B cell (primary cell): ENCODE results near the gene FOLR1. TPM values are rescaled to one million over a fixed set of nuclear protein-coding genes. Genes with fewer than 3 reads are reported as not detected.

ENCODE experiments used
- ATAC-seq: fragments of 200-7000 bp; cut with Tn5 transposase; one replicate; pipeline ENCODE4 v1.10.0; 2021; ENCODE audit warnings: low read depth, mild to moderate bottlenecking, moderate number of reproducible peaks, moderate library complexity
- CTCF ChIA-PET: fragments of 350-600 bp; sonication (Branson Sonifier 250); formaldehyde crosslinking; loops from one replicate; lab custom pipeline; 2021; ENCODE audit warnings: antibody characterized with exemption, inconsistent platforms; lab: Charles Lee
- POLR2A ChIA-PET: fragments of 350-600 bp; sonication (Branson Sonifier 250); formaldehyde crosslinking; loops from one replicate; lab custom pipeline; 2021; ENCODE audit warnings: antibody characterized with exemption; lab: Charles Lee
- DNase-seq: peaks from one replicate; pipeline ENCODE4 v3.0.0; 2013
- H2AFZ ChIP-seq: 2 replicates; pipeline ENCODE4 v1.6.1; 2012; ENCODE audit warnings: mild to moderate bottlenecking, low read depth, low read length; ENCODE audit not compliant: insufficient read depth, poor library complexity, severe bottlenecking
- H3K27ac ChIP-seq, 2 donors: 1 replicate in 1 of 2; 2 replicates in 1 of 2; pipeline ENCODE4 v1.5.1; 2012 to 2013; ENCODE audit warnings: low read length in 2 of 2, mild to moderate bottlenecking in 2 of 2, moderate library complexity in 1 of 2
- H3K27me3 ChIP-seq, 4 experiments: fragments of 200-600 bp in 1 of 4; sonication (generic) in 1 of 4; replicated peaks in 1 of 4; 1 replicate in 2 of 4; 2 replicates in 2 of 4; pipeline versions ENCODE4 v1.6.1 to v1.7.0; 2013 to 2016; ENCODE audit warnings: low read length in 3 of 4, mild to moderate bottlenecking in 2 of 4, mixed read lengths in 1 of 4, moderate library complexity in 1 of 4; ENCODE audit not compliant: insufficient read depth in 4 of 4, control insufficient read depth in 3 of 4; ENCODE audit errors: control extremely low read depth in 1 of 4
- H3K36me3 ChIP-seq, 2 experiments: replicated peaks in 1 of 2; 1 replicate in 1 of 2; 2 replicates in 1 of 2; pipeline versions ENCODE4 v1.6.1 to v1.7.1; 2013; ENCODE audit warnings: low read length in 1 of 2; ENCODE audit not compliant: insufficient read depth in 2 of 2, control insufficient read depth in 1 of 2; ENCODE audit errors: control extremely low read depth in 1 of 2, extremely low read depth in 1 of 2
- H3K4me1 ChIP-seq, 2 donors: fragments of 200-600 bp in 1 of 2; sonication (generic) in 1 of 2; 1 replicate in 1 of 2; 2 replicates in 1 of 2; pipeline versions ENCODE4 v1.5.1 to v1.6.1; 2013 to 2017; ENCODE audit warnings: low read length in 2 of 2; ENCODE audit not compliant: control insufficient read depth in 2 of 2, insufficient read depth in 2 of 2
- H3K4me2 ChIP-seq: replicated peaks from 2 replicates; pipeline ENCODE3; 2012; ENCODE audit warnings: mild to moderate bottlenecking, low read depth, low read length; ENCODE audit not compliant: poor library complexity, severe bottlenecking
- H3K4me3 ChIP-seq, 5 experiments: fragments of 200-600 bp in 1 of 5; sonication (generic) in 1 of 5; 1 replicate in 3 of 5; 2 replicates in 2 of 5; pipeline versions ENCODE4 v1.5.1 to v1.7.0; 2011 to 2016; ENCODE audit warnings: low read length in 4 of 5, mild to moderate bottlenecking in 4 of 5, low read depth in 2 of 5, control low read depth in 1 of 5, moderate library complexity in 1 of 5; ENCODE audit not compliant: insufficient read depth in 1 of 5; ENCODE audit errors: control extremely low read depth in 1 of 5, extremely low read depth in 1 of 5
- H3K79me2 ChIP-seq: fragments of 200-600 bp; sonication (generic); one replicate; pipeline ENCODE4 v1.6.0; 2016; ENCODE audit warnings: low read length; ENCODE audit not compliant: control insufficient read depth, insufficient read depth
- H3K9ac ChIP-seq: fragments of 200-600 bp; sonication (generic); 2 replicates; pipeline ENCODE4 v1.6.1; 2017; ENCODE audit warnings: mild to moderate bottlenecking, low read length, moderate library complexity
- H3K9me3 ChIP-seq, 3 donors: one replicate each; pipeline versions ENCODE4 v1.6.1 to v1.7.1; 2013; ENCODE audit warnings: low read length in 2 of 3; ENCODE audit not compliant: control insufficient read depth in 2 of 3, insufficient read depth in 1 of 3; ENCODE audit errors: control extremely low read depth in 1 of 3
- H4K20me1 ChIP-seq: 2 replicates; pipeline ENCODE4 v1.6.0; 2012; ENCODE audit warnings: mild to moderate bottlenecking, low read length; ENCODE audit not compliant: insufficient read depth, control insufficient read depth, poor library complexity, severe bottlenecking
- H3K27ac Mint-ChIP-seq: one replicate; pipeline ENCODE4 v1.8.0; 2021; ENCODE audit warnings: mixed read lengths
- H3K27me3 Mint-ChIP-seq: one replicate; pipeline ENCODE4 v1.8.0; 2021; ENCODE audit warnings: mixed read lengths
- H3K4me1 Mint-ChIP-seq: one replicate; pipeline ENCODE4 v1.8.0; 2021; ENCODE audit warnings: mixed read lengths
- H3K4me3 Mint-ChIP-seq: one replicate; pipeline ENCODE4 v1.8.0; 2021; ENCODE audit warnings: mixed read lengths
- H3K9me3 Mint-ChIP-seq: one replicate; pipeline ENCODE4 v1.8.0; 2022; ENCODE audit warnings: mixed read lengths; ENCODE audit not compliant: insufficient read depth
- EZH2 ChIP-seq: IDR thresholded peaks from 2 replicates; pipeline ENCODE4 v1.6.1; 2012; ENCODE audit warnings: borderline replicate concordance, low read depth, mild to moderate bottlenecking, moderate library complexity, low read length; ENCODE audit not compliant: insufficient read depth, poor library complexity, severe bottlenecking
- WGBS: methylation state at CpG from one replicate; pipeline ENCODE4 v1.1.5; 2013; ENCODE audit warnings: missing lambda C conversion rate; ENCODE audit not compliant: insufficient coverage; 5-methylcytosine and 5-hydroxymethylcytosine counted together
- intact Hi-C: fragments of 100-400 bp; cut with micrococcal nuclease; formaldehyde crosslinking; loops from one replicate; pipeline ENCODE4 v1.10.0; 2022
- polyA plus RNA-seq: library from polyadenylated mRNA; depleted of rRNA; stranded (reverse); fragments of >200 nt; gene quantifications from 2 replicates; pipeline ENCODE4 v1.2.3, GENCODE V29; 2012
- total RNA-seq, 2 donors: library from RNA; stranded (reverse); fragments of 120-200 nt in 1 of 2; gene quantifications; 1 replicate in 1 of 2; 2 replicates in 1 of 2; pipeline versions ENCODE4 v1.2.3 to v1.2.4, GENCODE V29; 2013 to 2022
- TF ChIP-seq, protein P1 (sequence below): fragments of 200-600 bp; IDR thresholded peaks from one replicate; pipeline ENCODE4 v1.8.0; 2022; ENCODE audit warnings: antibody characterized with exemption, mild to moderate bottlenecking

FOLR1 gene
- total and polyA plus RNA-seq, 2 donors (not counting 1 experiment from before 2014, with no cell fraction given) = not detected

DNA sequence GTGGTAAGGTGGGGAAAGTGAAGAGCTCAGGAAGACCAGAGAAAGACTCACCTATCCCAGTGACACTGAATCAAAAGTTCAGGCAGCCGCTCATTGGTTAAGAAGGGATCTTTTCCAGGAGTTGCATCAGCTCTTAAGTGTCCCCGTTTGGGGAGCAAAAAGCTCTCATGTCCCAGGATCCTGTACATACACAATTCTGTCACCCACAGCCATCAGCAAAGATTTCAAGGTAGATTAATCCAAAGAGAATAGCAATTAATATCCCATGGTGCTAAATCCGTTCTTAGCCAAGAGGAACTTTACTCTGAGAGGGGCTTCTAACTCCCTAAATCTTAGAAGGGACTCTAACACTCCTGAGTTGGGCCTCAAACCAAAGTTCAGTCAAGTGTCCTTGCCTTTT is 37.1 kb upstream of the FOLR1 start:
- ATAC-seq (no peak), DNase-seq (no peak)
- Histone ChIP-seq H3K36me3 (no peaks in the 10 kb centered on the region), H3K9me3 (no peaks in the 10 kb centered on the region), H3K27ac (no peak overlapping the region), H3K4me3 (no peak overlapping the region), H4K20me1 (no peaks in the 10 kb centered on the region), H3K4me2 (no peak overlapping the region), H3K9ac (no peak overlapping the region), H3K79me2 (no peaks in the 10 kb centered on the region), H3K4me1 (no peaks in the 10 kb centered on the region), H3K27me3 (peaks cover 0 to 3% (median 1%) of the 10 kb centered on the region in 4 experiments), H2AFZ (no peak overlapping the region)
- Mint-ChIP-seq H3K27me3 (peaks cover 5% of the 10 kb centered on the region), H3K4me1 (no peaks in the 10 kb centered on the region), H3K27ac (no peak overlapping the region), H3K4me3 (no peak overlapping the region), H3K9me3 (no peaks in the 10 kb centered on the region)
- 83% methylated on average over 1 of the region's 3 CpGs for WGBS
- intact Hi-C loops = no loop called here
- CTCF ChIA-PET = interaction anchor here (1.0 to 4.3 kb wide), 3 partner anchors 8 to 68 kb away, joined by 3 to 24 read pairs (median 3); no protein-coding TSS in a partner anchor
- POLR2A ChIA-PET = no interaction called here
- TF ChIP-seq EZH2 = no peak
- TF ChIP-seq, protein P1, sequence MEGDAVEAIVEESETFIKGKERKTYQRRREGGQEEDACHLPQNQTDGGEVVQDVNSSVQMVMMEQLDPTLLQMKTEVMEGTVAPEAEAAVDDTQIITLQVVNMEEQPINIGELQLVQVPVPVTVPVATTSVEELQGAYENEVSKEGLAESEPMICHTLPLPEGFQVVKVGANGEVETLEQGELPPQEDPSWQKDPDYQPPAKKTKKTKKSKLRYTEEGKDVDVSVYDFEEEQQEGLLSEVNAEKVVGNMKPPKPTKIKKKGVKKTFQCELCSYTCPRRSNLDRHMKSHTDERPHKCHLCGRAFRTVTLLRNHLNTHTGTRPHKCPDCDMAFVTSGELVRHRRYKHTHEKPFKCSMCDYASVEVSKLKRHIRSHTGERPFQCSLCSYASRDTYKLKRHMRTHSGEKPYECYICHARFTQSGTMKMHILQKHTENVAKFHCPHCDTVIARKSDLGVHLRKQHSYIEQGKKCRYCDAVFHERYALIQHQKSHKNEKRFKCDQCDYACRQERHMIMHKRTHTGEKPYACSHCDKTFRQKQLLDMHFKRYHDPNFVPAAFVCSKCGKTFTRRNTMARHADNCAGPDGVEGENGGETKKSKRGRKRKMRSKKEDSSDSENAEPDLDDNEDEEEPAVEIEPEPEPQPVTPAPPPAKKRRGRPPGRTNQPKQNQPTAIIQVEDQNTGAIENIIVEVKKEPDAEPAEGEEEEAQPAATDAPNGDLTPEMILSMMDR = no peak

DNA sequence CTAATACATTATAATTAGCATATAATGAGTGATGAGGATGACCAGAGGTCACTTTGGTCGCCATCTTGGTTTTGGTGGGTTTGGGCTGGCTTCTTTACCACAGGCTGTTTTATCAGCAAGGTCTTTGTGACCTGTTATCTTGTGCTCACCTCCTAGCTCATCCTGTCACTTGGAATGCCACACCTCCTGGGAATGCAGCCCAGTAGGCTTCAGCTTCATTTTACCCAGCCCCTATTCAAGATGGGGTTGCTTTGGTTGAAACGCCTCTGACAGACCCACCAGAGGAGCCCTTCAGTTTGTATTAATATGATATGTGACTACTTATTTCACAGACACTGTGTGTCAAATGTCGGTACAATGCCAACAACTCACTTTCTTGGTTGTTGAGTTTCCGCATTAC is 36.2 kb upstream of the FOLR1 start:
- intact Hi-C loops = no loop called here
- no peak overlapping the region for H2AFZ ChIP-seq

More for the DNA sequence above, 36.2 kb upstream of the FOLR1 start:
- H3K4me2 ChIP-seq = no peak overlapping the region
- TF ChIP-seq, protein P1 = no peak
- no peak for TF ChIP-seq EZH2
- H3K79me2 ChIP-seq = no peaks in the 10 kb centered on the region
- peaks cover 13% of the 10 kb centered on the region for H3K27me3 Mint-ChIP-seq
- no CpG with 5 or more reads among the region's 4 CpGs for WGBS
- no peak overlapping the region for H3K27ac ChIP-seq
- ChIA-PET CTCF (interaction anchor here (0.8 to 4.3 kb wide), 4 partner anchors 9 to 28 kb away, joined by 3 to 24 read pairs (median 4); no protein-coding TSS in a partner anchor), POLR2A (no interaction called here)
- H3K4me1 ChIP-seq = no peaks in the 10 kb centered on the region
- H3K27me3 ChIP-seq = peaks cover 0 to 3% (median 1%) of the 10 kb centered on the region in 4 experiments
- no peak for DNase-seq
- no peaks in the 10 kb centered on the region for H4K20me1 ChIP-seq
- H3K4me1 Mint-ChIP-seq = no peaks in the 10 kb centered on the region
- ATAC-seq = no peak
- no peak overlapping the region for H3K9ac ChIP-seq
- H3K36me3 ChIP-seq = no peaks in the 10 kb centered on the region
- no peaks in the 10 kb centered on the region for H3K9me3 Mint-ChIP-seq
- no peak overlapping the region for H3K4me3 Mint-ChIP-seq
- no peak overlapping the region for H3K4me3 ChIP-seq
- no peak overlapping the region for H3K27ac Mint-ChIP-seq
- no peaks in the 10 kb centered on the region for H3K9me3 ChIP-seq
